Cardiac septum (tissue), 1 donor: ENCODE results near the gene ENOSF1. TPM values are rescaled to one million over a fixed set of nuclear protein-coding genes. Genes with fewer than 3 reads are reported as not detected.

ENCODE experiments used
- DNase-seq: peaks from one replicate; pipeline ENCODE4 v3.0.0-alpha.2; 2020; ENCODE audit warnings: low spot score
- intact Hi-C: fragments of 100-400 bp; cut with DNase I; formaldehyde crosslinking; loops from one replicate; pipeline ENCODE4 v1.14.0; 2022
- total RNA-seq: library from RNA; stranded (reverse); fragmentation: NEBNext Ultra II Directional; extraction: Animal tissue kit (Norgen Biotek cat#: 25700); gene quantifications from one replicate; pipeline ENCODE4 v1.2.1, GENCODE V29; 2021
- donor health status: DM: no; HTN: no; CAD: no.

The ENOSF1 gene
- total RNA-seq, 1 donor from 2014 or later, result 26.8 TPM

GRCh38 chr18:650428-650858 is 62.0 kb downstream of the ENOSF1 start:
- intact Hi-C loops, result no loop called here
- no peak for DNase-seq

DNA sequence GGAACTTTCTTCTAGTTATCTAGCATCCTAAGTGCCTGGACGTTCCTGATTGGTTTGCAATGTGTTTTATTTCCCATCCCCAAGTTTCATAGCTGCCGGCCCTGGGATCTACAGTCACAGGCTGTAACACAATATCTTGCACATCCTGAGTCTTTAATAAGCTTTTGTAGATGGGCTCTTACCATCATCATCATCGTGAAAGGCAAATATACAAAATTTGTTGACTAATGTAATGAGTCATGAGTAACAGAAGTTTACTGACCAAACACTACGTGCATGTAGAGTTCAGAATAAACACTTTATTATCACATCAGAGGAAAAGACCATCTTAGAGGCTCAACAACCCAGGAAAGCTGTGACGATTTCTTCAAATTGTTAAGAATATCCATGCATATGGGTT is 63.1 kb downstream of the ENOSF1 start:
- intact Hi-C loops, result no loop called here
- no peak for DNase-seq

DNA sequence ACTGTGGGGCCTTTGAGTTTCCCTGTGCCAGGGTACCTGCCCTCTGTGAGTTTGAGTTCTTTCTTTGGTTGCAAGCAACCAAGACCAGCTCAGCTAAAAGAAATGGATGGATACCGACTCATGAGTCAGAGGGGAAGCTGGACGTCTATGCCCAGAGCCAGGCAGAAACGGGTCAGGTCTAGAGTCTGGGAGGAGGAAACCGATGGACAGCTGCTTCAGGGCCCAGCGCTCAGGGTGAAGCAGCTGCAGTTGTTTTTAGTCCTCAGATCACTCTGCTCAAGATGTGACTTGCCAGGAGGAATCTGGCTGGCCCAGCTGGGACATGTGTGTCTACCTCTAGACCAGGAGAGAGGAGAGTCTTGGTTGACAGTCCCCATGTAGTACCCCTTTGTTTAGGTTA is 65.1 kb downstream of the ENOSF1 start:
- intact Hi-C loops, result no loop called here

GRCh38 chr18:644395-645004 is 67.9 kb downstream of the ENOSF1 start:
- intact Hi-C loops, result no loop called here
- DNase-seq, result no peak

More for the DNA sequence above, 65.1 kb downstream of the ENOSF1 start:
- no peak for DNase-seq

DNA sequence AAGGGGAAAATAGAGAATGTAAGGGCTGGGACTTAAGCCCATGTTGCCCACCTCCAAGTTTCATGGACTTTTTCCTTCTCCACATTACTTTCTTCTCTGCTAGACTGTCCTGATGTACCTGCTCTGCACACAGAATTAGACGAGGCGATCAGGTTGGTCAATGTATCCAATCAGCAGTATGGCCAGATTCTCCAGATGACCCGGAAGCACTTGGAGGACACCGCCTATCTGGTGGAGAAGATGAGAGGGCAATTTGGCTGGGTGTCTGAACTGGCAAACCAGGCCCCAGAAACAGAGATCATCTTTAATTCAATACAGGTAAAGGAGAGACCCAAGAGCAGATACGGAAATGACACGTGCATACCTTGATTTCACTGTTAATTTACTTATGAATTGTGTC is 71.2 kb downstream of the ENOSF1 start:
- intact Hi-C loops, result no loop called here
- DNase-seq, result no peak

GRCh38 chr18:635171-635570 is 77.3 kb downstream of the ENOSF1 start:
- DNase-seq, result no peak
- intact Hi-C loops, result no loop called here

- intact Hi-C loops, result no loop called here
- DNase-seq, result no peak
Measured at GRCh38 chr18:634551-635045, 77.8 kb downstream of the ENOSF1 start.

DNA sequence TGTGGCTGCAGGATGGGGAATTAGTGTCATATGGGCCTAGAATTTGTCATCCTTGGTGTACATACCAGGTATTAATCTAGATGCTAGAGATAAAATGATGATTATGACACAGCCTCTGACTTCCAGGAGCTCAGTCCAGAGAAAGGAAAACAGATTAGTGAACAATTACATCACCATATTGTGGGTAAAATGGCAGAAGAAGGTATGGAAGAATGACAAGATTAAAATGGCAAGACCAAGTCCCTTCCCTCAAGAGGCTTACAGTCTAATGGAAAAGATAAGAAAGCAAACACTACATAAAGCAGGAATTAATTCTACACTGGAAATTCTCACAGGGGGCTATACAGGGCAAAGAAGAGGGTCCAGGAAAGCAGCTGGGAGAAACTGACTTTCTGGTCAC is 80.9 kb downstream of the ENOSF1 start:
- intact Hi-C loops, result no loop called here
- DNase-seq, result no peak

DNA sequence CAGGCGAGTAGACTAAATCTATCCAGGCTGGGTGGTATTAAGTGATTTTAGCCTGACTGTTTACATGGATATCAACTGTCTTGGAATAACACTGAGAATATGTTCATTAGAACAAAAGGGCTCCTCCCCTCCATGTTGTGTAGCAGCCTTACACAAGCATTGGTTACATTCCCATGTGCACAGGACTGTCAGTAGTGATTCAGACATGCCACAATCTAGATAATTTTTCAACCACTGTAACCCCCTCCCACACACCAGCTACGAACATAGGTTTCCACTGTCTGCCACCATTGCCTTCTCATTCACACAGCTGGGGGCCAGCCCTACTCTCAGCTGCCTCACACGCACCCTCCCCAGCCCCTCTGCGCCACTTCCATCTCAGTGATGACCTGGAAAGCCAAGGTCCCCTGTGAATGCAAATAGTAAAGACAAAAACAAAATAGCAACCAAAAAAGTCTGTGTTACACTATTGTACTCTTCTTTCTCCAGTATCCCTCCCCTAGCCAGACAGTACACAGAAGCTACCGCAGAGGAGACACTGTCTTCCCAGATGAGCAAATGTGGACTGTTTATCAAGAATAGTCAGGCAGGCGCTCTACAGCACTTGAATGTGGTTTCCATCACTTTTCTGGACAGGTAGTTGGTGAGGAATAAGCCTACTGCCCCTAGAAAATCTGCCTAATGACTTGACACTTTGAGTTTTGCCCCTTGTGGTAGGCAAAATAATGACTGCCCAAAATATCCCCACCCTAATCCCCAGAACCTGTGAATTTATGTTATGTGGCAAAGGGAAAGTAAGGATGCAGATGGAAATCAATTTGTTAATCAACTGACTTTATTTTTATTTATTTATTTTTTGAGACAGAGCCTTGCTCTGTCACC is 82.9 kb downstream of the ENOSF1 start:
- intact Hi-C loops, result no loop called here
- DNase-seq, result no peak

DNA sequence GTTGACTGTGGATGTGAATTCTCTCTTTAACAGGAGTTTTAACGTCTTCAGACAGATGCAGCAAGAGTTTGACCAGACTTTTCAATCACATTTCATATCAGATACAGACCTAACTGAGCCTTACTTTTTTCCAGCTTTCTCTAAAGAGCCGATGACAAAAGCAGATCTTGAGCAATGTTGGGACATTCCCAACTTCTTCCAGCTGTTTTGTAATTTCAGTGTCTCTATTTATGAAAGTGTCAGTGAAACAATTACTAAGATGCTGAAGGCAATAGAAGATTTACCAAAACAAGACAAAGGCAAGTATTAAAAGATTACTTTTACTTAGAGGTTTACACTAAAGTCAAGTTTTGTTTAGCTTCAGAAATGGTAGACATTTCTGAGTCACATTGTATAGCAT is 85.2 kb downstream of the ENOSF1 start:
- no peak for DNase-seq
- intact Hi-C loops, result no loop called here

- intact Hi-C loops, result loop anchor here (2.0 kb wide), 2 partner anchors 209 to 215 kb away; no protein-coding TSS in a partner anchor
- DNase-seq, result no peak
Measured at GRCh38 chr18:623761-624620, 88.4 kb downstream of the ENOSF1 start.

DNA sequence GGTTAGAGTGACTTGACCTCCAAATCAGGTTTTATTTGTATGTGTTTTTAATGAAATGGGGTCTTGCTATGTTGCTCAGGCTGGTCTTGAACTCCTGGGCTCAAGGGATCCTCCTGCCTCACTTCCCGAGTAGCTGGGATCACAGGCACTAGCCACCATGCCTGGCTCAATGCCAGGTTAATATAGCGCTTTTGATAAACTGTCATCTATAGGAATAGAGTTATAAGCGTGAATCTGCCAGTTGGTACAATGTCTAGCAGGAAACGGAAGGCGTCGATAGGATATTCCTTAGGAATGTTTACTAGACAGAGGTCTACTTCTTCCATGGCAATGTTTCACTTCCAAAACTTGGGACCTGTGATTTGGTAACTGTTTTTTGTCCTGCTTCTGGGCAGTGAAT is 90.1 kb downstream of the ENOSF1 start:
- intact Hi-C loops, result loop anchor here (2.0 kb wide), 1 partner anchor 211 kb away; no protein-coding TSS in a partner anchor
- DNase-seq, result no peak

GRCh38 chr18:621291-622043 is 91.0 kb downstream of the ENOSF1 start:
- no peak for DNase-seq
- intact Hi-C loops, result loop anchor here (2.0 kb wide), 1 partner anchor 211 kb away; no protein-coding TSS in a partner anchor

Other genes starting within 250 kb of the ENOSF1 start
- gene COLEC12, start 211.9 kb downstream of the ENOSF1 start, total RNA-seq, result 5.5 TPM
- gene CETN1, start 132.2 kb downstream of the ENOSF1 start, total RNA-seq, result not detected
- not detected for gene CLUL1, start 115.6 kb downstream of the ENOSF1 start, total RNA-seq
- gene TYMS, start 55.0 kb downstream of the ENOSF1 start, total RNA-seq, result 1.9 TPM
- gene YES1, start 99.6 kb upstream of the ENOSF1 start, total RNA-seq, result 26.2 TPM
- 0.22 TPM for gene ADCYAP1, start 192.2 kb upstream of the ENOSF1 start, total RNA-seq